ENCODE results near the gene SPHK1.

DNA sequence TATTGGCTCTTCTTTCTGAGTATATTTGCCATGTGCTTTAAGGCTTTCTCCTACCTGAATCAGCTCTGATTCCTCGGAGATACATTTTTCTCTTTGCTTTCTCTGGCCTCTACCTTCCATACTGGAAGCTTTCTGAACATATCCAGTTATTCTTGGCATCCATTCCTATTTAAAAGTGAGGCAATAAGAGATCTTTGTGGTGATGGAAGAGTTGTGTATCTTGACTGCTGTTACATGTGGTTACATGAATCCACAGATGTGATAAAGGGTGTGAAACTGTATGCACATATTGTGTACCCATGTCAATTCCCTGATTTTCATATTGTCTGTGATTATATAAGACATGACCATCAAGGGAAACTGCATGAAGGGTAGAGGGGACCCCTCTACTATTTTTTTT, 44.1 kb downstream of the SPHK1 start:
- TF ChIP-seq POLR2AphosphoS5 (IDR thresholded peaks at IDR 0.05) (no peak), POLR2A (IDR thresholded peaks at IDR 0.05) (no peak)
- TF ChIP-seq, protein P1, sequence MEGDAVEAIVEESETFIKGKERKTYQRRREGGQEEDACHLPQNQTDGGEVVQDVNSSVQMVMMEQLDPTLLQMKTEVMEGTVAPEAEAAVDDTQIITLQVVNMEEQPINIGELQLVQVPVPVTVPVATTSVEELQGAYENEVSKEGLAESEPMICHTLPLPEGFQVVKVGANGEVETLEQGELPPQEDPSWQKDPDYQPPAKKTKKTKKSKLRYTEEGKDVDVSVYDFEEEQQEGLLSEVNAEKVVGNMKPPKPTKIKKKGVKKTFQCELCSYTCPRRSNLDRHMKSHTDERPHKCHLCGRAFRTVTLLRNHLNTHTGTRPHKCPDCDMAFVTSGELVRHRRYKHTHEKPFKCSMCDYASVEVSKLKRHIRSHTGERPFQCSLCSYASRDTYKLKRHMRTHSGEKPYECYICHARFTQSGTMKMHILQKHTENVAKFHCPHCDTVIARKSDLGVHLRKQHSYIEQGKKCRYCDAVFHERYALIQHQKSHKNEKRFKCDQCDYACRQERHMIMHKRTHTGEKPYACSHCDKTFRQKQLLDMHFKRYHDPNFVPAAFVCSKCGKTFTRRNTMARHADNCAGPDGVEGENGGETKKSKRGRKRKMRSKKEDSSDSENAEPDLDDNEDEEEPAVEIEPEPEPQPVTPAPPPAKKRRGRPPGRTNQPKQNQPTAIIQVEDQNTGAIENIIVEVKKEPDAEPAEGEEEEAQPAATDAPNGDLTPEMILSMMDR (IDR thresholded peaks at IDR 0.05), result no peak
